Peyer's patch (tissue), 4 donors: Measurements from ENCODE around the gene SFI1. TPM values are rescaled to one million over a fixed set of nuclear protein-coding genes. Genes with fewer than 3 reads are reported as not detected.
"Not testable (repeated sequence)": the region's sequence is repeated elsewhere in the genome, so short reads cannot be mapped to it uniquely, and the experiment has no call there.

Source experiments
- DNase-seq, 3 donors: peaks; one replicate each; pipeline ENCODE4 v3.0.0-alpha.2; 2017 to 2019
- H3K27ac ChIP-seq, 4 donors: fragments of 200-600 bp; sonication (generic); one replicate each; pipeline ENCODE4 v1.5.1; 2016 to 2019
- H3K27me3 ChIP-seq, 2 donors: fragments of 200-600 bp; sonication (generic); one replicate each; pipeline ENCODE4 v1.5.1; 2019
- H3K36me3 ChIP-seq, 3 donors: fragments of 200-600 bp; sonication (generic); one replicate each; pipeline ENCODE4 v1.5.1; 2016 to 2019
- H3K4me1 ChIP-seq, 4 donors: fragments of 200-600 bp; sonication (generic); one replicate each; pipeline ENCODE4 v1.5.1; 2016 to 2019
- H3K4me3 ChIP-seq, 4 donors: fragments of 200-600 bp; sonication (generic); 1 replicate in 3 of 4; 2 replicates in 1 of 4; pipeline ENCODE4 v1.5.1; 2016 to 2019; ENCODE audit warnings: mild to moderate bottlenecking in 1 of 4
- H3K9me3 ChIP-seq, 4 donors: fragments of 200-600 bp; sonication (generic); one replicate each; pipeline ENCODE4 v1.5.1; 2016 to 2019; ENCODE audit warnings: mild to moderate bottlenecking in 1 of 4
- POLR2A ChIP-seq, 2 donors: fragments of 450-650 bp; IDR thresholded peaks; one replicate each; pipeline ENCODE4 v1.5.1; 2017; ENCODE audit warnings: antibody characterized with exemption in 2 of 2, mild to moderate bottlenecking in 2 of 2, moderate library complexity in 2 of 2
- total RNA-seq, 4 donors: library from RNA; depleted of rRNA; stranded (reverse); fragments of >200 nt; gene quantifications; one replicate each; pipeline ENCODE4 v1.1.0, GENCODE V29; 2016
- TF ChIP-seq, protein P1 (sequence below), 6 experiments: fragments of 450-650 bp in 4 of 6; fragments of 200-600 bp in 2 of 6; sonication (generic) in 1 of 6; IDR thresholded peaks; one replicate each; pipeline ENCODE4 v1.5.1; 2017 to 2019; ENCODE audit warnings: antibody characterized with exemption in 6 of 6, mild to moderate bottlenecking in 3 of 6, moderate library complexity in 1 of 6

Gene SFI1
- total RNA-seq, 4 donors from 2014 or later: 124 to 307 (median 198) TPM

DNA sequence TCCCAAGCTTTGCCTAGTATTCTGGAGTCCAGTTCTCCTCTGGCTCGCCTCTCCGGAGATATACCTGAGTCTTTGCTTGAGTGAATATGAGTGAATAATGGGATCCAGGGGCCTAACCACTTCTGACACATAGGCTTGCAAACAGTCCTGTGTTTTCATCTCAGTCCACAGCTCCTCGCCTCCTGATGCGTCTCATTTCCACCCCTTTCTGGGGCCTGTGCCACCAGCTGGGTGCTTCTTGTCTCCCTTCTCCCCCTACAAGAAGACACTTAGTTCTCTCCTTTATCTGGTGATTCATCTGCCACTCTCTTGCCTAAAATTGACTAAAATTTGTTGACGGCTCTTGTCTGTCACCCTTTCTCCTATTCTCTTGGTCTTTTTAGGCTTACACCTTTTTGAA lies 44.6 kb downstream of the SFI1 start:
- DNase-seq: no peak
- Histone ChIP-seq H3K27me3 (no peaks in the 10 kb centered on the region), H3K27ac (no peak overlapping the region), H3K9me3 (no peaks in the 10 kb centered on the region), H3K4me1 (no peaks in the 10 kb centered on the region), H3K36me3 (peaks cover 0 to 1% (median 0%) of the 10 kb centered on the region in 3 donors), H3K4me3 (no peak overlapping the region)
- TF ChIP-seq, protein P1, sequence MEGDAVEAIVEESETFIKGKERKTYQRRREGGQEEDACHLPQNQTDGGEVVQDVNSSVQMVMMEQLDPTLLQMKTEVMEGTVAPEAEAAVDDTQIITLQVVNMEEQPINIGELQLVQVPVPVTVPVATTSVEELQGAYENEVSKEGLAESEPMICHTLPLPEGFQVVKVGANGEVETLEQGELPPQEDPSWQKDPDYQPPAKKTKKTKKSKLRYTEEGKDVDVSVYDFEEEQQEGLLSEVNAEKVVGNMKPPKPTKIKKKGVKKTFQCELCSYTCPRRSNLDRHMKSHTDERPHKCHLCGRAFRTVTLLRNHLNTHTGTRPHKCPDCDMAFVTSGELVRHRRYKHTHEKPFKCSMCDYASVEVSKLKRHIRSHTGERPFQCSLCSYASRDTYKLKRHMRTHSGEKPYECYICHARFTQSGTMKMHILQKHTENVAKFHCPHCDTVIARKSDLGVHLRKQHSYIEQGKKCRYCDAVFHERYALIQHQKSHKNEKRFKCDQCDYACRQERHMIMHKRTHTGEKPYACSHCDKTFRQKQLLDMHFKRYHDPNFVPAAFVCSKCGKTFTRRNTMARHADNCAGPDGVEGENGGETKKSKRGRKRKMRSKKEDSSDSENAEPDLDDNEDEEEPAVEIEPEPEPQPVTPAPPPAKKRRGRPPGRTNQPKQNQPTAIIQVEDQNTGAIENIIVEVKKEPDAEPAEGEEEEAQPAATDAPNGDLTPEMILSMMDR (IDR thresholded peaks at IDR 0.05): no peak
- TF ChIP-seq POLR2A (IDR thresholded peaks at IDR 0.05): no peak

GRCh38 chr22:31544481-31545480 lies 48.4 kb downstream of the SFI1 start:
- Histone ChIP-seq H3K36me3 (peaks cover 0 to 6% (median 0%) of the 10 kb centered on the region in 3 donors), H3K27me3 (no peaks in the 10 kb centered on the region), H3K4me3 (no peak overlapping the region), H3K4me1 (no peaks in the 10 kb centered on the region), H3K9me3 (no peaks in the 10 kb centered on the region), H3K27ac (no peak overlapping the region)
- TF ChIP-seq, protein P1 (IDR thresholded peaks at IDR 0.05): no peak
- TF ChIP-seq POLR2A (IDR thresholded peaks at IDR 0.05): no peak
- DNase-seq: no peak

GRCh38 chr22:31550871-31551370 lies 54.6 kb downstream of the SFI1 start:
- no peaks in the 10 kb centered on the region for H3K4me1 ChIP-seq
- no peak overlapping the region for H3K4me3 ChIP-seq
- no peak for TF ChIP-seq POLR2A (IDR thresholded peaks at IDR 0.05)
- TF ChIP-seq, protein P1 (IDR thresholded peaks at IDR 0.05): no peak
- no peaks in the 10 kb centered on the region for H3K9me3 ChIP-seq
- DNase-seq: no peak
- H3K36me3 ChIP-seq: peaks cover 0 to 20% (median 0%) of the 10 kb centered on the region in 3 donors
- H3K27ac ChIP-seq: no peak overlapping the region
- no peaks in the 10 kb centered on the region for H3K27me3 ChIP-seq

DNA sequence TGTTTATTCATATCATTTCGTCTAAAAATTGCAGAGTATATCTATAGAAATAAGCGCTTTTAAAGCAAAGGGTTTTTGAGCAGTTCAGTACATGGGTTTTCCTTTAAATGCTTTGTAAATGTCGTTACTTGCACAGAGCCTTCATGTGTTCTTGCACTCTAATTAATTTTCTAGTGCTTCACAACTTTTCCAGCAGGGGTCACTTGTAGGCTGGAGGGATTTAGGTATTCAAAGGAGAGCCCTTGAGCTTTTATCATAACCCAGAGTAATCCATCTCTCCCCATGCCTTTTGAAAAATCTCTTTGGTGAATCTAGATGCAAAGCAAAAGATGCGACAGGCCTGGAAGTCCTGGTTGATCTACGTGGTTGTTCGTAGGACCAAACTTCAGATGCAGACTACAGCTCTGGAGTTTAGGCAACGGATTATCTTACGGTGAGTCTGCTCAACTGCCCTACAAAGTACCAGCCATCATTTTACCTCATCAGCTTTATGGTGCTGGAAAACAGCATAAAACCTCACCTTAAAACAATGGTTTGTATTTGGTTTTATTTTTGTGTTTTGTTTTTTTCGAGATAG lies 60.4 kb downstream of the SFI1 start:
- TF ChIP-seq, protein P1 (IDR thresholded peaks at IDR 0.05): peak in 5 of 6 experiments; percentile 42 to 64 (median 58)
- TF ChIP-seq POLR2A (IDR thresholded peaks at IDR 0.05): no peak
- Histone ChIP-seq H3K4me3 (no peak overlapping the region), H3K27me3 (no peaks in the 10 kb centered on the region), H3K36me3 (peaks cover 0 to 6% (median 0%) of the 10 kb centered on the region in 3 donors), H3K4me1 (no peaks in the 10 kb centered on the region), H3K9me3 (no peaks in the 10 kb centered on the region), H3K27ac (no peak overlapping the region)
- no peak for DNase-seq

GRCh38 chr22:31558546-31558945 lies 62.2 kb downstream of the SFI1 start:
- DNase-seq, H3K4me3 ChIP-seq, H3K4me1 ChIP-seq, H3K27ac ChIP-seq, H3K9me3 ChIP-seq, H3K27me3 ChIP-seq, H3K36me3 ChIP-seq: not testable (repeated sequence)
